Tibial nerve (tissue), 3 donors: ENCODE measurements around the gene STK10.

Experiments
- POLR2A ChIP-seq, 2 donors: fragments of 450-650 bp; IDR thresholded peaks; one replicate each; pipeline ENCODE4 v1.6.1; 2017; ENCODE audit warnings: antibody characterized with exemption in 2 of 2, mild to moderate bottlenecking in 2 of 2, moderate library complexity in 2 of 2
- TF ChIP-seq, protein P1 (sequence below), 5 experiments: fragments of 200-600 bp in 3 of 5; fragments of 450-650 bp in 2 of 5; sonication (generic) in 3 of 5; IDR thresholded peaks; one replicate each; pipeline ENCODE4 v1.5.1; 2016 to 2019; ENCODE audit warnings: antibody characterized with exemption in 5 of 5, mild to moderate bottlenecking in 3 of 5, moderate library complexity in 2 of 5

GRCh38 chr5:172048539-172049101 is 139.4 kb downstream of the STK10 start:
- TF ChIP-seq, protein P1, sequence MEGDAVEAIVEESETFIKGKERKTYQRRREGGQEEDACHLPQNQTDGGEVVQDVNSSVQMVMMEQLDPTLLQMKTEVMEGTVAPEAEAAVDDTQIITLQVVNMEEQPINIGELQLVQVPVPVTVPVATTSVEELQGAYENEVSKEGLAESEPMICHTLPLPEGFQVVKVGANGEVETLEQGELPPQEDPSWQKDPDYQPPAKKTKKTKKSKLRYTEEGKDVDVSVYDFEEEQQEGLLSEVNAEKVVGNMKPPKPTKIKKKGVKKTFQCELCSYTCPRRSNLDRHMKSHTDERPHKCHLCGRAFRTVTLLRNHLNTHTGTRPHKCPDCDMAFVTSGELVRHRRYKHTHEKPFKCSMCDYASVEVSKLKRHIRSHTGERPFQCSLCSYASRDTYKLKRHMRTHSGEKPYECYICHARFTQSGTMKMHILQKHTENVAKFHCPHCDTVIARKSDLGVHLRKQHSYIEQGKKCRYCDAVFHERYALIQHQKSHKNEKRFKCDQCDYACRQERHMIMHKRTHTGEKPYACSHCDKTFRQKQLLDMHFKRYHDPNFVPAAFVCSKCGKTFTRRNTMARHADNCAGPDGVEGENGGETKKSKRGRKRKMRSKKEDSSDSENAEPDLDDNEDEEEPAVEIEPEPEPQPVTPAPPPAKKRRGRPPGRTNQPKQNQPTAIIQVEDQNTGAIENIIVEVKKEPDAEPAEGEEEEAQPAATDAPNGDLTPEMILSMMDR (IDR thresholded peaks at IDR 0.05) = no peak
- no peak for TF ChIP-seq POLR2A (IDR thresholded peaks at IDR 0.05)
